Measurements from ENCODE around the gene TMPRSS11D. TPM values are rescaled to one million over a fixed set of nuclear protein-coding genes. Genes with fewer than 3 reads are reported as not detected.

TMPRSS11D gene
- total RNA-seq, 1 experiment from 2014 or later = not detected

- Histone ChIP-seq H3K27ac (ENCODE audit: low read length) (no peak overlapping the region), H2AFZ (ENCODE audit: low read length) (no peak overlapping the region), H4K20me1 (ENCODE audit: insufficient read depth, low read depth, low read length) (no peaks in the 10 kb centered on the region), H3K9ac (ENCODE audit: low read length) (no peak overlapping the region), H3K4me3 (ENCODE audit: low read length) (no peak overlapping the region), H3K4me2 (ENCODE audit: low read depth, low read length, poor library complexity, severe bottlenecking) (no peak overlapping the region), H3K9me2 (replicated peaks; ENCODE audit: insufficient read depth, low read length) (no peaks in the 10 kb centered on the region), H3K36me3 (ENCODE audit: insufficient read depth, low read length) (no peaks in the 10 kb centered on the region), H3K4me1 (ENCODE audit: low read length) (no peaks in the 10 kb centered on the region), H3K9me3 (ENCODE audit: low read length) (no peaks in the 10 kb centered on the region), H3K27me3 (ENCODE audit: low read length) (no peaks in the 10 kb centered on the region), H3K79me2 (ENCODE audit: low read length) (no peaks in the 10 kb centered on the region)
- DNase-seq = peak; percentile 51
These were observed 34.6 kb upstream of the TMPRSS11D start for GRCh38 chr4:67918428-67918827.

GRCh38 chr4:67915400-67915966, 31.7 kb upstream of the TMPRSS11D start:
- H3K27ac ChIP-seq (ENCODE audit: low read length) = no peak overlapping the region
- H3K27me3 ChIP-seq (ENCODE audit: low read length) = no peaks in the 10 kb centered on the region
- H3K4me2 ChIP-seq (ENCODE audit: low read depth, low read length, poor library complexity, severe bottlenecking) = no peak overlapping the region
- no peak overlapping the region for H2AFZ ChIP-seq (ENCODE audit: low read length)
- no peaks in the 10 kb centered on the region for H3K79me2 ChIP-seq (ENCODE audit: low read length)
- no peaks in the 10 kb centered on the region for H3K9me2 ChIP-seq (replicated peaks; ENCODE audit: insufficient read depth, low read length)
- H3K4me1 ChIP-seq (ENCODE audit: low read length) = no peaks in the 10 kb centered on the region
- H3K4me3 ChIP-seq (ENCODE audit: low read length) = no peak overlapping the region
- no peak overlapping the region for H3K9ac ChIP-seq (ENCODE audit: low read length)
- DNase-seq = no peak
- H3K36me3 ChIP-seq (ENCODE audit: insufficient read depth, low read length) = no peaks in the 10 kb centered on the region
- H4K20me1 ChIP-seq (ENCODE audit: insufficient read depth, low read depth, low read length) = no peaks in the 10 kb centered on the region
- no peaks in the 10 kb centered on the region for H3K9me3 ChIP-seq (ENCODE audit: low read length)

- H3K36me3 ChIP-seq (ENCODE audit: insufficient read depth, low read length) = no peaks in the 10 kb centered on the region
- no peaks in the 10 kb centered on the region for H3K27me3 ChIP-seq (ENCODE audit: low read length)
- no peaks in the 10 kb centered on the region for H4K20me1 ChIP-seq (ENCODE audit: insufficient read depth, low read depth, low read length)
- H3K9me3 ChIP-seq (ENCODE audit: low read length) = no peaks in the 10 kb centered on the region
- H3K9me2 ChIP-seq (replicated peaks; ENCODE audit: insufficient read depth, low read length) = no peaks in the 10 kb centered on the region
- H3K9ac ChIP-seq (ENCODE audit: low read length) = no peak overlapping the region
- no peak overlapping the region for H3K4me2 ChIP-seq (ENCODE audit: low read depth, low read length, poor library complexity, severe bottlenecking)
- no peak overlapping the region for H2AFZ ChIP-seq (ENCODE audit: low read length)
- H3K4me1 ChIP-seq (ENCODE audit: low read length) = no peaks in the 10 kb centered on the region
- no peak overlapping the region for H3K27ac ChIP-seq (ENCODE audit: low read length)
- H3K4me3 ChIP-seq (ENCODE audit: low read length) = no peak overlapping the region
- H3K79me2 ChIP-seq (ENCODE audit: low read length) = no peaks in the 10 kb centered on the region
- no peak for DNase-seq
These were observed 28.3 kb upstream of the TMPRSS11D start for GRCh38 chr4:67912080-67912479.

GRCh38 chr4:67911638-67912037, 27.8 kb upstream of the TMPRSS11D start:
- no peak overlapping the region for H3K9ac ChIP-seq (ENCODE audit: low read length)
- no peaks in the 10 kb centered on the region for H3K27me3 ChIP-seq (ENCODE audit: low read length)
- H3K9me3 ChIP-seq (ENCODE audit: low read length) = no peaks in the 10 kb centered on the region
- H4K20me1 ChIP-seq (ENCODE audit: insufficient read depth, low read depth, low read length) = no peaks in the 10 kb centered on the region
- H3K4me3 ChIP-seq (ENCODE audit: low read length) = no peak overlapping the region
- H3K4me2 ChIP-seq (ENCODE audit: low read depth, low read length, poor library complexity, severe bottlenecking) = no peak overlapping the region
- no peak for DNase-seq
- H3K79me2 ChIP-seq (ENCODE audit: low read length) = no peaks in the 10 kb centered on the region
- H3K4me1 ChIP-seq (ENCODE audit: low read length) = no peaks in the 10 kb centered on the region
- H2AFZ ChIP-seq (ENCODE audit: low read length) = no peak overlapping the region
- H3K27ac ChIP-seq (ENCODE audit: low read length) = no peak overlapping the region
- H3K36me3 ChIP-seq (ENCODE audit: insufficient read depth, low read length) = no peaks in the 10 kb centered on the region
- H3K9me2 ChIP-seq (replicated peaks; ENCODE audit: insufficient read depth, low read length) = no peaks in the 10 kb centered on the region

GRCh38 chr4:67911141-67911540, 27.3 kb upstream of the TMPRSS11D start:
- Histone ChIP-seq H2AFZ (ENCODE audit: low read length) (no peak overlapping the region), H3K9me2 (replicated peaks; ENCODE audit: insufficient read depth, low read length) (no peaks in the 10 kb centered on the region), H3K9ac (ENCODE audit: low read length) (no peak overlapping the region), H3K36me3 (ENCODE audit: insufficient read depth, low read length) (no peaks in the 10 kb centered on the region), H3K27ac (ENCODE audit: low read length) (no peak overlapping the region), H4K20me1 (ENCODE audit: insufficient read depth, low read depth, low read length) (no peaks in the 10 kb centered on the region), H3K79me2 (ENCODE audit: low read length) (no peaks in the 10 kb centered on the region), H3K4me3 (ENCODE audit: low read length) (no peak overlapping the region), H3K27me3 (ENCODE audit: low read length) (no peaks in the 10 kb centered on the region), H3K4me1 (ENCODE audit: low read length) (no peaks in the 10 kb centered on the region), H3K4me2 (ENCODE audit: low read depth, low read length, poor library complexity, severe bottlenecking) (no peak overlapping the region), H3K9me3 (ENCODE audit: low read length) (no peaks in the 10 kb centered on the region)
- DNase-seq = no peak

GRCh38 chr4:67910585-67910905, 26.7 kb upstream of the TMPRSS11D start:
- H3K27me3 ChIP-seq (ENCODE audit: low read length) = no peaks in the 10 kb centered on the region
- H3K27ac ChIP-seq (ENCODE audit: low read length) = no peak overlapping the region
- no peaks in the 10 kb centered on the region for H3K79me2 ChIP-seq (ENCODE audit: low read length)
- H4K20me1 ChIP-seq (ENCODE audit: insufficient read depth, low read depth, low read length) = no peaks in the 10 kb centered on the region
- no peak overlapping the region for H2AFZ ChIP-seq (ENCODE audit: low read length)
- H3K9ac ChIP-seq (ENCODE audit: low read length) = no peak overlapping the region
- H3K4me2 ChIP-seq (ENCODE audit: low read depth, low read length, poor library complexity, severe bottlenecking) = no peak overlapping the region
- no peaks in the 10 kb centered on the region for H3K9me2 ChIP-seq (replicated peaks; ENCODE audit: insufficient read depth, low read length)
- DNase-seq = no peak
- no peaks in the 10 kb centered on the region for H3K9me3 ChIP-seq (ENCODE audit: low read length)
- H3K4me3 ChIP-seq (ENCODE audit: low read length) = no peak overlapping the region
- no peaks in the 10 kb centered on the region for H3K36me3 ChIP-seq (ENCODE audit: insufficient read depth, low read length)
- H3K4me1 ChIP-seq (ENCODE audit: low read length) = no peaks in the 10 kb centered on the region

- no peak overlapping the region for H3K9ac ChIP-seq (ENCODE audit: low read length)
- H3K36me3 ChIP-seq (ENCODE audit: insufficient read depth, low read length) = no peaks in the 10 kb centered on the region
- no peaks in the 10 kb centered on the region for H4K20me1 ChIP-seq (ENCODE audit: insufficient read depth, low read depth, low read length)
- no peaks in the 10 kb centered on the region for H3K4me1 ChIP-seq (ENCODE audit: low read length)
- no peak overlapping the region for H3K4me2 ChIP-seq (ENCODE audit: low read depth, low read length, poor library complexity, severe bottlenecking)
- H3K79me2 ChIP-seq (ENCODE audit: low read length) = no peaks in the 10 kb centered on the region
- no peak overlapping the region for H3K4me3 ChIP-seq (ENCODE audit: low read length)
- H3K9me3 ChIP-seq (ENCODE audit: low read length) = no peaks in the 10 kb centered on the region
- H2AFZ ChIP-seq (ENCODE audit: low read length) = no peak overlapping the region
- no peak overlapping the region for H3K27ac ChIP-seq (ENCODE audit: low read length)
- no peaks in the 10 kb centered on the region for H3K9me2 ChIP-seq (replicated peaks; ENCODE audit: insufficient read depth, low read length)
- peak; percentile 75 for DNase-seq
- no peaks in the 10 kb centered on the region for H3K27me3 ChIP-seq (ENCODE audit: low read length)
These were observed 26.2 kb upstream of the TMPRSS11D start for GRCh38 chr4:67909905-67910584.

GRCh38 chr4:67907650-67908049, 23.8 kb upstream of the TMPRSS11D start:
- no peaks in the 10 kb centered on the region for H3K36me3 ChIP-seq (ENCODE audit: insufficient read depth, low read length)
- no peaks in the 10 kb centered on the region for H4K20me1 ChIP-seq (ENCODE audit: insufficient read depth, low read depth, low read length)
- DNase-seq = no peak
- no peaks in the 10 kb centered on the region for H3K4me1 ChIP-seq (ENCODE audit: low read length)
- no peaks in the 10 kb centered on the region for H3K27me3 ChIP-seq (ENCODE audit: low read length)
- no peaks in the 10 kb centered on the region for H3K79me2 ChIP-seq (ENCODE audit: low read length)
- no peak overlapping the region for H3K9ac ChIP-seq (ENCODE audit: low read length)
- H3K27ac ChIP-seq (ENCODE audit: low read length) = no peak overlapping the region
- H2AFZ ChIP-seq (ENCODE audit: low read length) = no peak overlapping the region
- no peaks in the 10 kb centered on the region for H3K9me2 ChIP-seq (replicated peaks; ENCODE audit: insufficient read depth, low read length)
- no peak overlapping the region for H3K4me3 ChIP-seq (ENCODE audit: low read length)
- no peak overlapping the region for H3K4me2 ChIP-seq (ENCODE audit: low read depth, low read length, poor library complexity, severe bottlenecking)
- no peaks in the 10 kb centered on the region for H3K9me3 ChIP-seq (ENCODE audit: low read length)
